GM12891 (cell line): ENCODE data around the gene TNS1.

Experiments used
- PAX5 ChIP-seq: IDR thresholded peaks from 2 replicates; pipeline ENCODE4 v1.6.1; 2011; ENCODE audit warnings: low read length, moderate library complexity, mild to moderate bottlenecking; ENCODE audit not compliant: insufficient read depth, severe bottlenecking
- POLR2A ChIP-seq: IDR thresholded peaks from 2 replicates; pipeline ENCODE4 v1.6.1; 2011; ENCODE audit warnings: low read depth, low read length, control low read depth
- POLR2AphosphoS5 ChIP-seq: IDR thresholded peaks from 2 replicates; pipeline ENCODE4 v1.6.1; 2011; ENCODE audit warnings: low read depth, low read length, control low read depth
- POU2F2 ChIP-seq: IDR thresholded peaks from 2 replicates; pipeline ENCODE4 v1.6.1; 2011; ENCODE audit warnings: low read depth, mild to moderate bottlenecking, control low read depth, low read length, moderate library complexity
- TAF1 ChIP-seq: IDR thresholded peaks from 2 replicates; pipeline ENCODE4 v1.6.1; 2011; ENCODE audit warnings: low read depth, low read length, control low read depth

DNA sequence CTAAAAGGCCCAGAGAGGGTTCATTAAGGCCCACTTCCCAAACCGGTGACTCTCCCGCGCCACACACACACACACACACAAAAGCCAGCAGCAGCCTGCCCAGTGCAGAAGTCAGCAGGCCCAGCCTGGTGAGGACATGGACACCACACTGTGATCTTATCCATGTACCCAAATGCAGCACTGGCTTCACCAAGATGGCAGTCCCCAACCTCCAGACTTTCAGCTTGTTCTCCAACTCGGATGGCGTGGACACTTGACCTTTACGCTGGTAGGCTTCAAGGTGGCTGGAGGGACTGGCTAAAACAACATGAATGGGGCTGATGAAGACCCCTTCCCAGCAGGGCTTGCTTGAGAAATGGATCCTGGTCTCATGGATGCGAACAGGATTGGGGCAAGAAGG lies 50.4 kb downstream of the TNS1 start:
- TF ChIP-seq TAF1: no peak
- TF ChIP-seq POLR2A: no peak
- no peak for TF ChIP-seq POLR2AphosphoS5
- no peak for TF ChIP-seq POU2F2
- TF ChIP-seq PAX5: no peak
